ENCODE measurements around the gene ACRV1. TPM values are rescaled to one million over a fixed set of nuclear protein-coding genes. Genes with fewer than 3 reads are reported as not detected.
A peak's percentile ranks its signal among the peaks of the same experiment; 100 is the strongest.
"Not testable (repeated sequence)": the region's sequence is repeated elsewhere in the genome, so short reads cannot be mapped to it uniquely, and the experiment has no call there.

The ACRV1 gene
- total RNA-seq, 1 experiment from 2014 or later: 0.26 TPM

DNA sequence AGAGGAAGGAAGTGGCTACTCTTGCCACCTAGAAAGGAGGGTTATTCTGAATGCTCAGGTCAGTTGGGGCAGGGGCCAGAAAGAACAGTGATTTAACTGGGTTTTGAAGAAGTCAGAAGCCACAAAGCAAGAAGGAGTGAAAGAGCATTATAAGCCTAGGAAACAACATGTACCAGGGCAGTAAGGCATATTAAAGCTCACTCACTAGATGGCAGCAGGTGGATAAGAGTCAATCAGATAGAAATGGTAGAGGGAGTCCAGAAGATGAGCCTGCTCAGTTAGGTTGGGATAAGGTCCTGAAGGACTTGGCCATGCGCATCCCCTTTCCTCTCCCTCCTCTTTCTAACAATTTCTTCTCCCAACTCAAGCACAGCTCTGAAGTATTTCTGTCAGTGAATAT is 43.5 kb upstream of the ACRV1 start:
- H3K27ac ChIP-seq (ENCODE audit: low read length): no peak overlapping the region
- no peak overlapping the region for H3K4me3 ChIP-seq (ENCODE audit: low read depth in 2 of 2, low read length in 2 of 2)
- ATAC-seq (peak; percentile 85), DNase-seq (ENCODE audit: low read depth, low spot score) (no peak)
- H3K27me3 ChIP-seq (ENCODE audit: control insufficient read depth, insufficient read depth, low read length): peaks cover 21% of the 10 kb centered on the region
- TF ChIP-seq, protein P1, sequence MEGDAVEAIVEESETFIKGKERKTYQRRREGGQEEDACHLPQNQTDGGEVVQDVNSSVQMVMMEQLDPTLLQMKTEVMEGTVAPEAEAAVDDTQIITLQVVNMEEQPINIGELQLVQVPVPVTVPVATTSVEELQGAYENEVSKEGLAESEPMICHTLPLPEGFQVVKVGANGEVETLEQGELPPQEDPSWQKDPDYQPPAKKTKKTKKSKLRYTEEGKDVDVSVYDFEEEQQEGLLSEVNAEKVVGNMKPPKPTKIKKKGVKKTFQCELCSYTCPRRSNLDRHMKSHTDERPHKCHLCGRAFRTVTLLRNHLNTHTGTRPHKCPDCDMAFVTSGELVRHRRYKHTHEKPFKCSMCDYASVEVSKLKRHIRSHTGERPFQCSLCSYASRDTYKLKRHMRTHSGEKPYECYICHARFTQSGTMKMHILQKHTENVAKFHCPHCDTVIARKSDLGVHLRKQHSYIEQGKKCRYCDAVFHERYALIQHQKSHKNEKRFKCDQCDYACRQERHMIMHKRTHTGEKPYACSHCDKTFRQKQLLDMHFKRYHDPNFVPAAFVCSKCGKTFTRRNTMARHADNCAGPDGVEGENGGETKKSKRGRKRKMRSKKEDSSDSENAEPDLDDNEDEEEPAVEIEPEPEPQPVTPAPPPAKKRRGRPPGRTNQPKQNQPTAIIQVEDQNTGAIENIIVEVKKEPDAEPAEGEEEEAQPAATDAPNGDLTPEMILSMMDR (IDR thresholded peaks at IDR 0.05): peak; percentile 67
- TF ChIP-seq REST (IDR thresholded peaks at IDR 0.05; ENCODE audit: insufficient read depth in 1 of 2, low read depth in 2 of 2, low read length in 1 of 2): no peak
- TF ChIP-seq POLR2AphosphoS5 (IDR thresholded peaks at IDR 0.05; ENCODE audit: low read depth, low read length): no peak
- no peak for TF ChIP-seq SIN3A (IDR thresholded peaks at IDR 0.05; ENCODE audit: borderline replicate concordance, insufficient read depth, low read depth, low read length)
- TF ChIP-seq TCF7L2 (IDR thresholded peaks at IDR 0.05; ENCODE audit: low read depth, low read length): no peak
- CTCF ChIA-PET: no interaction called here
- no peaks in the 10 kb centered on the region for H3K36me3 ChIP-seq (ENCODE audit: control insufficient read depth, insufficient read depth, low read length)
- in situ Hi-C loops (cut with HindIII; ENCODE audit: low pct_unique_long_range_greater_than_20kb, low sequenced_read_pairs): no loop called here
- intact Hi-C loops (cut with micrococcal nuclease; ENCODE audit: unreplicated experiment): loop anchor here (1.0 kb wide), 1 partner anchor 150 kb away; no protein-coding TSS in a partner anchor
- no peaks in the 10 kb centered on the region for H3K4me1 ChIP-seq (ENCODE audit: control insufficient read depth, insufficient read depth, low read length)
- POLR2A ChIA-PET: no interaction called here
- no peaks in the 10 kb centered on the region for H3K9me3 ChIP-seq (ENCODE audit: control insufficient read depth, insufficient read depth, low read depth, low read length)
- BruUV-seq (replicated peaks): no TSS peak

GRCh38 chr11:125720781-125721180 is 40.1 kb upstream of the ACRV1 start:
- no peak for TF ChIP-seq POLR2AphosphoS5 (IDR thresholded peaks at IDR 0.05; ENCODE audit: low read depth, low read length)
- TF ChIP-seq, protein P1 (IDR thresholded peaks at IDR 0.05): no peak
- no peak for TF ChIP-seq TCF7L2 (IDR thresholded peaks at IDR 0.05; ENCODE audit: low read depth, low read length)
- TF ChIP-seq SIN3A (IDR thresholded peaks at IDR 0.05; ENCODE audit: borderline replicate concordance, insufficient read depth, low read depth, low read length): no peak
- Histone ChIP-seq H3K27ac (ENCODE audit: low read length) (no peak overlapping the region), H3K9me3 (ENCODE audit: control insufficient read depth, insufficient read depth, low read depth, low read length) (no peaks in the 10 kb centered on the region), H3K36me3 (ENCODE audit: control insufficient read depth, insufficient read depth, low read length) (no peaks in the 10 kb centered on the region), H3K4me1 (ENCODE audit: control insufficient read depth, insufficient read depth, low read length) (no peaks in the 10 kb centered on the region), H3K27me3 (ENCODE audit: control insufficient read depth, insufficient read depth, low read length) (peaks cover 16% of the 10 kb centered on the region), H3K4me3 (ENCODE audit: low read depth in 2 of 2, low read length in 2 of 2) (no peak overlapping the region)
- ATAC-seq (no peak), DNase-seq (ENCODE audit: low read depth, low spot score) (no peak)
- intact Hi-C loops (cut with micrococcal nuclease; ENCODE audit: unreplicated experiment) (no loop called here), in situ Hi-C loops (cut with HindIII; ENCODE audit: low pct_unique_long_range_greater_than_20kb, low sequenced_read_pairs) (no loop called here)
- CTCF ChIA-PET: no interaction called here
- no TSS peak for BruUV-seq (replicated peaks)
- POLR2A ChIA-PET: no interaction called here

DNA sequence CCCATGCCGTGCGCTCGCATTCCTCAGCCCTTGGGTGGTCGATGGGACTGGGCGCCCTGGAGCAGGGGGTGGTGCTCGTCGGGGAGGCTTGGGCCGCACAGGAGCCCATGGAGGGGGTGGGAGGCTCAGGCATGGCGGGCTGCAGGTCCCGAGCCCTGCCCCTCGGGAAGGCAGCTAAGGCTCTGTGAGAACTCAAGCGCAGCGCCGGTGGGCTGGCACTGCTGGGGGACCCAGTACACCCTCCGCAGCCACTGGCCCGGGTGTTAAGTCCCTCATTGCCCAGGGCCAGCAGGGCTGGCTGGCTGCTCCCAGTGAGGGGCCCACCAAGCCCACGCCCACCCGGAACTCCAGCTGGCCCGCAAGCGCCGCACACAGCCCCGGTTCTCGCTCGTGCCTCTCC is 24.0 kb upstream of the ACRV1 start:
- POLR2A ChIA-PET; H3K9me3 ChIP-seq (ENCODE audit: control insufficient read depth, insufficient read depth, low read depth, low read length); H3K27ac ChIP-seq (ENCODE audit: low read length); intact Hi-C loops (cut with micrococcal nuclease; ENCODE audit: unreplicated experiment); H3K36me3 ChIP-seq (ENCODE audit: control insufficient read depth, insufficient read depth, low read length); H3K4me1 ChIP-seq (ENCODE audit: control insufficient read depth, insufficient read depth, low read length); CTCF ChIA-PET; H3K27me3 ChIP-seq (ENCODE audit: control insufficient read depth, insufficient read depth, low read length); H3K4me3 ChIP-seq (ENCODE audit: low read depth in 2 of 2, low read length in 2 of 2); BruUV-seq (replicated peaks); ATAC-seq; in situ Hi-C loops (cut with HindIII; ENCODE audit: low pct_unique_long_range_greater_than_20kb, low sequenced_read_pairs); DNase-seq (ENCODE audit: low read depth, low spot score): not testable (repeated sequence)
